IPS-15b (cell line): Measurements from ENCODE around the gene COL6A2.

Experiments used
- H3K27me3 ChIP-seq: one replicate; pipeline ENCODE4 v1.6.1; 2013; ENCODE audit warnings: low read length; ENCODE audit not compliant: control insufficient read depth, insufficient read depth
- H3K36me3 ChIP-seq: one replicate; pipeline ENCODE4 v1.6.1; 2013; ENCODE audit warnings: low read length; ENCODE audit not compliant: control insufficient read depth, insufficient read depth
- H3K4me1 ChIP-seq: one replicate; pipeline ENCODE4 v1.6.1; 2013; ENCODE audit warnings: mild to moderate bottlenecking, low read length; ENCODE audit not compliant: control insufficient read depth, insufficient read depth
- H3K4me3 ChIP-seq: one replicate; pipeline ENCODE4 v1.5.1; 2013; ENCODE audit warnings: low read depth, low read length
- H3K9ac ChIP-seq: one replicate; pipeline ENCODE4 v1.6.1; 2013; ENCODE audit warnings: low read depth, mild to moderate bottlenecking, low read length
- H3K9me3 ChIP-seq: one replicate; pipeline ENCODE4 v1.6.1; 2013; ENCODE audit warnings: mild to moderate bottlenecking, low read length; ENCODE audit not compliant: control insufficient read depth, insufficient read depth

Gene COL6A2

GRCh38 chr21:46115441-46116188 lies 17.7 kb downstream of the COL6A2 start:
- Histone ChIP-seq H3K9ac (no peak overlapping the region), H3K27me3 (no peaks in the 10 kb centered on the region), H3K4me3 (no peak overlapping the region), H3K9me3 (no peaks in the 10 kb centered on the region), H3K4me1 (no peaks in the 10 kb centered on the region), H3K36me3 (peaks cover 39% of the 10 kb centered on the region)

GRCh38 chr21:46116189-46116775 lies 18.4 kb downstream of the COL6A2 start:
- H3K4me3 ChIP-seq, result no peak overlapping the region
- H3K9me3 ChIP-seq, result no peaks in the 10 kb centered on the region
- H3K9ac ChIP-seq, result no peak overlapping the region
- no peaks in the 10 kb centered on the region for H3K4me1 ChIP-seq
- no peaks in the 10 kb centered on the region for H3K27me3 ChIP-seq
- H3K36me3 ChIP-seq, result peaks cover 39% of the 10 kb centered on the region

GRCh38 chr21:46116776-46117585 lies 19.1 kb downstream of the COL6A2 start:
- no peaks in the 10 kb centered on the region for H3K4me1 ChIP-seq
- peaks cover 41% of the 10 kb centered on the region for H3K36me3 ChIP-seq
- H3K4me3 ChIP-seq, result no peak overlapping the region
- no peak overlapping the region for H3K9ac ChIP-seq
- H3K27me3 ChIP-seq, result no peaks in the 10 kb centered on the region
- no peaks in the 10 kb centered on the region for H3K9me3 ChIP-seq

GRCh38 chr21:46117586-46118315 lies 19.8 kb downstream of the COL6A2 start:
- H3K4me1 ChIP-seq, result no peaks in the 10 kb centered on the region
- no peaks in the 10 kb centered on the region for H3K27me3 ChIP-seq
- peaks cover 40% of the 10 kb centered on the region for H3K36me3 ChIP-seq
- no peak overlapping the region for H3K4me3 ChIP-seq
- no peaks in the 10 kb centered on the region for H3K9me3 ChIP-seq
- no peak overlapping the region for H3K9ac ChIP-seq

- Histone ChIP-seq H3K27me3 (no peaks in the 10 kb centered on the region), H3K36me3 (peaks cover 34% of the 10 kb centered on the region), H3K9ac (no peak overlapping the region), H3K9me3 (no peaks in the 10 kb centered on the region), H3K4me1 (no peaks in the 10 kb centered on the region), H3K4me3 (no peak overlapping the region)
Measured at GRCh38 chr21:46118316-46119143, 20.6 kb downstream of the COL6A2 start.

GRCh38 chr21:46119144-46119636 lies 21.3 kb downstream of the COL6A2 start:
- Histone ChIP-seq H3K9me3 (no peaks in the 10 kb centered on the region), H3K4me1 (no peaks in the 10 kb centered on the region), H3K36me3 (peaks cover 30% of the 10 kb centered on the region), H3K9ac (no peak overlapping the region), H3K4me3 (no peak overlapping the region), H3K27me3 (no peaks in the 10 kb centered on the region)

- Histone ChIP-seq H3K9me3 (no peaks in the 10 kb centered on the region), H3K4me3 (no peak overlapping the region), H3K9ac (no peak overlapping the region), H3K36me3 (peaks cover 33% of the 10 kb centered on the region), H3K27me3 (no peaks in the 10 kb centered on the region), H3K4me1 (no peaks in the 10 kb centered on the region)
Measured at GRCh38 chr21:46119637-46120271, 21.8 kb downstream of the COL6A2 start.

- Histone ChIP-seq H3K4me3 (no peak overlapping the region), H3K4me1 (no peaks in the 10 kb centered on the region)
Measured at GRCh38 chr21:46120301-46121285, 22.7 kb downstream of the COL6A2 start.

GRCh38 chr21:46121286-46122221 lies 23.6 kb downstream of the COL6A2 start:
- Histone ChIP-seq H3K9me3 (no peaks in the 10 kb centered on the region), H3K36me3 (peaks cover 40% of the 10 kb centered on the region), H3K9ac (no peak overlapping the region), H3K4me1 (no peaks in the 10 kb centered on the region), H3K4me3 (no peak overlapping the region), H3K27me3 (no peaks in the 10 kb centered on the region)

More at GRCh38 chr21:46120301-46121285, 22.7 kb downstream of the COL6A2 start:
- Histone ChIP-seq H3K36me3 (peaks cover 40% of the 10 kb centered on the region), H3K9ac (no peak overlapping the region), H3K27me3 (no peaks in the 10 kb centered on the region), H3K9me3 (no peaks in the 10 kb centered on the region)
